ENCODE measurements around the gene WARS2. TPM values are rescaled to one million over a fixed set of nuclear protein-coding genes. Genes with fewer than 3 reads are reported as not detected.

The WARS2 gene
- total and polyA plus RNA-seq, 2 of the 8 experiments (the other 6 are each of a cell fraction or from before 2014, with no cell fraction given): 4.3 to 12.9 TPM

- POLR2A ChIA-PET (ENCODE audit: partially characterized antibody): no interaction called here
- CTCF ChIA-PET (ENCODE audit: partially characterized antibody): interaction anchor here (1.2 kb wide), 1 partner anchor 15 kb away, joined by 3 read pairs; no protein-coding TSS in a partner anchor
Observed at GRCh38 chr1:119132179-119132578, 8.3 kb downstream of the WARS2 start.

More at GRCh38 chr1:119132179-119132578, 8.3 kb downstream of the WARS2 start:
- H3K23me2 ChIP-seq (ENCODE audit: low read depth, low read length): no peaks in the 10 kb centered on the region
- H3K14ac ChIP-seq (ENCODE audit: insufficient read length): no peak overlapping the region
- H3K27ac ChIP-seq (ENCODE audit: low read depth, low read length): no peak overlapping the region
- H4K91ac ChIP-seq (replicated peaks; ENCODE audit: insufficient read length, low read length): no peak overlapping the region
- H2AFZ ChIP-seq (ENCODE audit: low read length): no peak overlapping the region
- H3K23ac ChIP-seq (ENCODE audit: insufficient read length): no peak overlapping the region
- TF ChIP-seq RFX5 (IDR thresholded peaks at IDR 0.05; ENCODE audit: borderline replicate concordance, low read depth, low read length): no peak
- no peak for TF ChIP-seq ATF2 (IDR thresholded peaks at IDR 0.05; ENCODE audit: low read length)
- no peak for TF ChIP-seq NRF1 (IDR thresholded peaks at IDR 0.05; ENCODE audit: low read depth, low read length)
- no peak for TF ChIP-seq KDM5A (IDR thresholded peaks at IDR 0.05; ENCODE audit: low read length)
- no peak overlapping the region for H3K4me3 ChIP-seq (ENCODE audit: extremely low read depth in 1 of 4, insufficient read depth in 2 of 4, low read depth in 3 of 4, low read length in 4 of 4)
- H2BK20ac ChIP-seq (ENCODE audit: low read length): no peak overlapping the region
- 84% methylated on average over 3 of the region's 3 CpGs; no CpG with 5 or more reads in 1 of the 2 experiments for WGBS, 2 experiments (ENCODE audit: extremely low coverage in 1 of 2, insufficient coverage in 1 of 2, insufficient read length in 1 of 2, insufficient replicate concordance in 2 of 2, low coverage in 1 of 2, low lambda C conversion rate in 2 of 2, missing lambda C conversion rate in 1 of 2)
- no peak overlapping the region for H3K18ac ChIP-seq (ENCODE audit: extremely low read depth, low read length)
- H2BK12ac ChIP-seq (ENCODE audit: low read depth, low read length): no peak overlapping the region
- H4K20me1 ChIP-seq (replicated peaks in 1 of 2; ENCODE audit: control insufficient read depth in 1 of 2, insufficient read depth in 2 of 2, low read length in 2 of 2): no peaks in the 10 kb centered on the region
- no peaks in the 10 kb centered on the region for H3K9me3 ChIP-seq (ENCODE audit: insufficient read depth in 2 of 2, low read depth in 1 of 2, low read length in 1 of 2)
- H2BK120ac ChIP-seq (replicated peaks; ENCODE audit: low read depth, low read length): no peak overlapping the region
- H2BK15ac ChIP-seq (ENCODE audit: low read length): no peak overlapping the region
- no peaks in the 10 kb centered on the region for H3K4me1 ChIP-seq (replicated peaks in 1 of 4; ENCODE audit: control insufficient read depth in 3 of 4, insufficient read depth in 4 of 4, low read length in 3 of 4)
- DNase-seq (ENCODE audit: low read depth in 1 of 2, low spot score in 2 of 2) (no peak), FAIRE-seq (no peak)
- H2BK5ac ChIP-seq (ENCODE audit: low read depth, low read length): no peak overlapping the region
- H3K36me3 ChIP-seq (ENCODE audit: control insufficient read depth in 2 of 4, insufficient read depth in 4 of 4, low read length in 3 of 4): no peaks in the 10 kb centered on the region
- H3K9ac ChIP-seq (replicated peaks in 1 of 4; ENCODE audit: extremely low read depth in 1 of 4, low read depth in 3 of 4, low read length in 3 of 4): no peak overlapping the region
- no peak overlapping the region for H2AK5ac ChIP-seq (ENCODE audit: low read depth, low read length)
- no peak overlapping the region for H4K8ac ChIP-seq (ENCODE audit: extremely low read depth, insufficient read depth, low read length)
- no peaks in the 10 kb centered on the region for H3K27me3 ChIP-seq (replicated peaks in 1 of 4; ENCODE audit: control insufficient read depth in 3 of 4, extremely low read depth in 1 of 4, insufficient read depth in 3 of 4, low read length in 3 of 4)
- no peak overlapping the region for H3K4ac ChIP-seq (replicated peaks; ENCODE audit: insufficient read length, low read depth, low read length)
- H4K5ac ChIP-seq (ENCODE audit: insufficient read length, low read depth, low read length): no peak overlapping the region
- no peaks in the 10 kb centered on the region; the same call in 1 of the 2 replicates for H3K79me1 ChIP-seq (ENCODE audit: low read depth, low read length)
- H3K4me2 ChIP-seq (ENCODE audit: insufficient read depth in 1 of 2, low read depth in 2 of 2, low read length in 2 of 2): no peak overlapping the region
- no peak overlapping the region for H3K56ac ChIP-seq (replicated peaks; ENCODE audit: insufficient read length, low read depth, low read length)
- H3K79me2 ChIP-seq (ENCODE audit: control insufficient read depth in 1 of 2, insufficient read depth in 2 of 2, low read length in 2 of 2): 0 out of 4 replicates have a peak, but pooled peaks cover 0 to 3% of the 10 kb centered on the region in 2 experiments

All from H1 (cell line).